SU-DHL-6 (cell line): ENCODE data around the gene WDR7.

Experiments used
- H2AFZ ChIP-seq: fragments of 200-600 bp; sonication (generic); 2 replicates; pipeline ENCODE4 v1.6.1; 2014; ENCODE audit warnings: low read depth, mild to moderate bottlenecking, moderate library complexity, mixed read lengths, antibody characterized with exemption, low read length; ENCODE audit not compliant: severe bottlenecking
- H3F3A ChIP-seq: fragments of 200-600 bp; shearing (Covaris generic); 2 replicates; pipeline ENCODE4 v1.6.0; 2016; ENCODE audit warnings: antibody characterized with exemption, mild to moderate bottlenecking; ENCODE audit not compliant: insufficient read depth
- H3K27ac ChIP-seq: fragments of 200-600 bp; sonication (generic); 2 replicates; pipeline ENCODE4 v1.5.1; 2016; ENCODE audit warnings: low read depth, mild to moderate bottlenecking, low read length, moderate library complexity, mixed read lengths
- H3K27me3 ChIP-seq: fragments of 200-600 bp; sonication (generic), shearing (Covaris generic); 2 replicates; pipeline ENCODE4 v1.6.0; 2014; ENCODE audit warnings: mild to moderate bottlenecking, low read length
- H3K36me3 ChIP-seq: fragments of 200-600 bp; sonication (generic); 2 replicates; pipeline ENCODE4 v1.6.1; 2014; ENCODE audit warnings: mild to moderate bottlenecking, low read length, mixed read lengths
- H3K4me2 ChIP-seq: fragments of 300-600, 200-600 bp; shearing (Covaris generic), sonication (generic); 2 replicates; pipeline ENCODE4 v1.6.0; 2014; ENCODE audit warnings: low read length, low read depth, mild to moderate bottlenecking; ENCODE audit not compliant: poor library complexity, severe bottlenecking
- H3K4me3 ChIP-seq: fragments of 200-600 bp; sonication (generic); 2 replicates; pipeline ENCODE4 v1.5.1; 2014; ENCODE audit warnings: antibody characterized with exemption, low read length, mild to moderate bottlenecking, mixed read lengths; ENCODE audit not compliant: insufficient read depth, poor library complexity, severe bottlenecking
- H3K79me2 ChIP-seq: fragments of 200-600 bp; sonication (generic); 2 replicates; pipeline ENCODE4 v1.6.1; 2014; ENCODE audit warnings: mild to moderate bottlenecking, low read length, moderate library complexity; ENCODE audit not compliant: insufficient read depth
- H3K9ac ChIP-seq: fragments of 200-600 bp; sonication (generic); 2 replicates; pipeline ENCODE4 v1.7.0; 2014; ENCODE audit warnings: mild to moderate bottlenecking, low read length
- H3K9me2 ChIP-seq: fragments of 200-600 bp; sonication (generic); replicated peaks from 2 replicates; pipeline ENCODE4 v1.6.1; 2014; ENCODE audit warnings: low read length; ENCODE audit not compliant: insufficient read depth
- H3K9me3 ChIP-seq: fragments of 200-600 bp; sonication (generic); 2 replicates; pipeline ENCODE4 v1.6.1; 2014; ENCODE audit warnings: low read length, mixed read lengths; ENCODE audit not compliant: insufficient read depth
- H4K20me1 ChIP-seq: fragments of 200-600 bp; sonication (generic); 2 replicates; pipeline ENCODE4 v1.6.1; 2014; ENCODE audit warnings: low read depth, mild to moderate bottlenecking, antibody characterized with exemption, low read length, moderate library complexity, mixed read lengths
- EZH2phosphoT487 ChIP-seq: fragments of 200-600 bp; sonication (generic), shearing (Covaris generic); conservative IDR thresholded peaks from 2 replicates; pipeline ENCODE4 v1.6.1; 2018; ENCODE audit warnings: mild to moderate bottlenecking, antibody characterized with exemption, low read length, moderate library complexity, mixed read lengths
- TF ChIP-seq, protein P1 (sequence below): fragments of 200-600 bp; sonication (generic); IDR thresholded peaks from one replicate; pipeline ENCODE4 v1.5.1; 2017; ENCODE audit warnings: antibody characterized with exemption, mild to moderate bottlenecking, low read length, moderate library complexity; ENCODE audit not compliant: insufficient read depth, poor library complexity, severe bottlenecking

WDR7 gene

GRCh38 chr18:56738184-56738583 lies 87.0 kb downstream of the WDR7 start:
- TF ChIP-seq, protein P1, sequence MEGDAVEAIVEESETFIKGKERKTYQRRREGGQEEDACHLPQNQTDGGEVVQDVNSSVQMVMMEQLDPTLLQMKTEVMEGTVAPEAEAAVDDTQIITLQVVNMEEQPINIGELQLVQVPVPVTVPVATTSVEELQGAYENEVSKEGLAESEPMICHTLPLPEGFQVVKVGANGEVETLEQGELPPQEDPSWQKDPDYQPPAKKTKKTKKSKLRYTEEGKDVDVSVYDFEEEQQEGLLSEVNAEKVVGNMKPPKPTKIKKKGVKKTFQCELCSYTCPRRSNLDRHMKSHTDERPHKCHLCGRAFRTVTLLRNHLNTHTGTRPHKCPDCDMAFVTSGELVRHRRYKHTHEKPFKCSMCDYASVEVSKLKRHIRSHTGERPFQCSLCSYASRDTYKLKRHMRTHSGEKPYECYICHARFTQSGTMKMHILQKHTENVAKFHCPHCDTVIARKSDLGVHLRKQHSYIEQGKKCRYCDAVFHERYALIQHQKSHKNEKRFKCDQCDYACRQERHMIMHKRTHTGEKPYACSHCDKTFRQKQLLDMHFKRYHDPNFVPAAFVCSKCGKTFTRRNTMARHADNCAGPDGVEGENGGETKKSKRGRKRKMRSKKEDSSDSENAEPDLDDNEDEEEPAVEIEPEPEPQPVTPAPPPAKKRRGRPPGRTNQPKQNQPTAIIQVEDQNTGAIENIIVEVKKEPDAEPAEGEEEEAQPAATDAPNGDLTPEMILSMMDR, result no peak
- no peak for TF ChIP-seq EZH2phosphoT487
- H3K79me2 ChIP-seq, result no peaks in the 10 kb centered on the region
- no peaks in the 10 kb centered on the region for H3K9me2 ChIP-seq
- H2AFZ ChIP-seq, result no peak overlapping the region
- H4K20me1 ChIP-seq, result peaks cover 5% of the 10 kb centered on the region; the same call in 1 of the 2 replicates
- no peaks in the 10 kb centered on the region for H3K36me3 ChIP-seq
- H3F3A ChIP-seq, result no peaks in the 10 kb centered on the region
- no peaks in the 10 kb centered on the region for H3K9me3 ChIP-seq
- no peak overlapping the region for H3K4me2 ChIP-seq
- no peak overlapping the region for H3K4me3 ChIP-seq
- no peak overlapping the region for H3K27ac ChIP-seq
- no peaks in the 10 kb centered on the region for H3K27me3 ChIP-seq
- no peak overlapping the region for H3K9ac ChIP-seq

- H3K9ac ChIP-seq, result no peak overlapping the region
- no peak overlapping the region for H3K4me3 ChIP-seq
- no peaks in the 10 kb centered on the region for H3K9me2 ChIP-seq
- H3K36me3 ChIP-seq, result no peaks in the 10 kb centered on the region
- H3F3A ChIP-seq, result no peaks in the 10 kb centered on the region
- H2AFZ ChIP-seq, result no peak overlapping the region
- no peak overlapping the region for H3K27ac ChIP-seq
- no peak for TF ChIP-seq EZH2phosphoT487
- TF ChIP-seq, protein P1, result no peak
- no peak overlapping the region for H3K4me2 ChIP-seq
- H3K79me2 ChIP-seq, result no peaks in the 10 kb centered on the region
- peaks cover 5% of the 10 kb centered on the region; the same call in 1 of the 2 replicates for H4K20me1 ChIP-seq
- H3K9me3 ChIP-seq, result no peaks in the 10 kb centered on the region
- H3K27me3 ChIP-seq, result no peaks in the 10 kb centered on the region
These were observed 88.6 kb downstream of the WDR7 start for GRCh38 chr18:56739731-56740130.

DNA sequence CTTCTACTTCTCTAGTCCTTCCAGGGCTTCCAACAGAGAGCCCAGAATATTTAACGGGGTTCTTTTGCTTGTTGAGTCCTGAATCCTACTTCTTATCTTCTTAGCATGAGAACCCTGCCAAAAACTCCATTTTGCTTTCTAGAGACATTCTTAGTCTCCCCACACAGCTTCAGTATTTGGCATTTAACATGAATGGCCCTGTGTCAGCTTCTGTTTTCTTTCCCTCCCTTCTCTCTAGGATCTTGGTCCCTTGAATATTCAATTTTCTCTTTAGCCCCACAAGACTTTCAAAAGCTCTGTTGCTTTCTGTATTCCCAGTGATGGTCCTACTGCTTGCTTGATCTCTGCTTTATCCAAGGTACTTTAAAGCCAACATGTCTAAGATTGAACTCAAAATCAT lies 89.5 kb downstream of the WDR7 start:
- no peaks in the 10 kb centered on the region for H3K9me2 ChIP-seq
- no peak overlapping the region for H3K27ac ChIP-seq
- H3K79me2 ChIP-seq, result no peaks in the 10 kb centered on the region
- H4K20me1 ChIP-seq, result peaks cover 5% of the 10 kb centered on the region; the same call in 1 of the 2 replicates
- H2AFZ ChIP-seq, result no peak overlapping the region
- H3K27me3 ChIP-seq, result no peaks in the 10 kb centered on the region
- H3K4me2 ChIP-seq, result no peak overlapping the region
- H3K9ac ChIP-seq, result no peak overlapping the region
- TF ChIP-seq, protein P1, result no peak
- no peak for TF ChIP-seq EZH2phosphoT487
- H3K4me3 ChIP-seq, result no peak overlapping the region
- H3K9me3 ChIP-seq, result no peaks in the 10 kb centered on the region
- H3F3A ChIP-seq, result no peaks in the 10 kb centered on the region
- no peaks in the 10 kb centered on the region for H3K36me3 ChIP-seq

GRCh38 chr18:56741685-56742084 lies 90.5 kb downstream of the WDR7 start:
- Histone ChIP-seq H3K9me2 (no peaks in the 10 kb centered on the region), H3F3A (no peaks in the 10 kb centered on the region), H3K27ac (no peak overlapping the region), H3K79me2 (no peaks in the 10 kb centered on the region), H3K9me3 (no peaks in the 10 kb centered on the region), H3K36me3 (no peaks in the 10 kb centered on the region), H3K4me3 (no peak overlapping the region), H2AFZ (no peak overlapping the region), H3K27me3 (no peaks in the 10 kb centered on the region), H3K4me2 (no peak overlapping the region), H4K20me1 (peaks cover 5% of the 10 kb centered on the region; the same call in 1 of the 2 replicates), H3K9ac (no peak overlapping the region)
- TF ChIP-seq, protein P1, result no peak
- no peak for TF ChIP-seq EZH2phosphoT487
